ENCODE results near the gene R3HCC1L.

GRCh38 chr10:98236862-98237261, 102.4 kb downstream of the R3HCC1L start:
- TF ChIP-seq CTCF (IDR thresholded peaks at IDR 0.05; ENCODE audit: low read depth, low read length): no peak
- TF ChIP-seq MAX (IDR thresholded peaks at IDR 0.05; ENCODE audit: low read depth, low read length): no peak
- TF ChIP-seq POLR2A (IDR thresholded peaks at IDR 0.05; ENCODE audit: extremely low read depth, insufficient read length): no peak
- no peak for TF ChIP-seq MYC (IDR thresholded peaks at IDR 0.05; ENCODE audit: low read depth, low read length)

Measured in NB4 (cell line).